Right atrium auricular region (tissue), 2 donors: ENCODE measurements around the gene KCNB1. TPM values are rescaled to one million over a fixed set of nuclear protein-coding genes. Genes with fewer than 3 reads are reported as not detected.
"Not testable (repeated sequence)": the region's sequence is repeated elsewhere in the genome, so short reads cannot be mapped to it uniquely, and the experiment has no call there.

Experiments
- DNase-seq: peaks from one replicate; pipeline ENCODE4 v3.0.0-alpha.2; 2019; ENCODE audit warnings: low spot score
- H3K27ac ChIP-seq, 2 donors: fragments of 200-600 bp; sonication (generic); 1 replicate in 1 of 2; 2 replicates in 1 of 2; pipeline ENCODE4 v1.5.1; 2016 to 2019
- H3K27me3 ChIP-seq, 2 donors: fragments of 200-600 bp; sonication (generic); one replicate each; pipeline versions ENCODE4 v1.5.1 to v1.6.0; 2017 to 2019
- H3K36me3 ChIP-seq: fragments of 200-600 bp; sonication (generic); one replicate; pipeline ENCODE4 v1.5.1; 2016
- H3K4me1 ChIP-seq, 2 donors: fragments of 200-600 bp; sonication (generic); one replicate each; pipeline versions ENCODE4 v1.5.1 to v1.6.0; 2017 to 2019
- H3K4me3 ChIP-seq, 2 donors: fragments of 200-600 bp; sonication (generic); 1 replicate in 1 of 2; 2 replicates in 1 of 2; pipeline ENCODE4 v1.5.1; 2017 to 2019; ENCODE audit warnings: mild to moderate bottlenecking in 1 of 2, moderate library complexity in 1 of 2
- H3K9me3 ChIP-seq, 2 donors: fragments of 200-600 bp; sonication (generic); one replicate each; pipeline ENCODE4 v1.5.1; 2019
- total RNA-seq, 2 donors: library from RNA; depleted of rRNA; stranded (reverse); fragments of >200 nt; gene quantifications; one replicate each; pipeline ENCODE4 v1.1.0, GENCODE V29; 2016
- TF ChIP-seq, protein P1 (sequence below), 2 donors: fragments of 200-600 bp; sonication (generic); IDR thresholded peaks; one replicate each; pipeline ENCODE4 v1.5.1; 2019; ENCODE audit warnings: antibody characterized with exemption in 2 of 2

KCNB1 gene
- total RNA-seq, 2 donors from 2014 or later: 1.4 to 2.7 TPM

DNA sequence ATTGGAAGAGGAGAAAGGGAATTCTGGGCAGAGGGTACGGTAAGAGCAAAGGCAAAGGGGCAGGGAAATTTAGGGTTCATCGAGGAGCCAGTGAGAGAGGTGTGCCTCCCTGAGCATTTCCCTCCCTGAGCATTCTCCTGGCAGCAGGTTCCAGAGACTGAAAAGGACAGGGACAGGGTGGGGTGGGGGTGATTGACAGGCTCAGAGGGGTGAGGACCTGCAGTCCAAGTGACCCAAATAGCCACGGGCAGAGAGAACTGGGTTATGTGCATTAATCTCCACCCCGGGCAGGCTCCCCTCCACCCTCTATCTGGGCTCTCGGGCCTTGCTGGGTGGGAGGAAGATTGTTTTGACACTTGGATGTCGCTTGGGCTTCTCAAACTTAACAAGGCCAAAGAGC is 69.5 kb downstream of the KCNB1 start:
- Histone ChIP-seq H3K4me1 (no peaks in the 10 kb centered on the region), H3K9me3 (no peaks in the 10 kb centered on the region), H3K27ac (no peak overlapping the region), H3K36me3 (no peaks in the 10 kb centered on the region), H3K4me3 (no peak overlapping the region), H3K27me3 (no peaks in the 10 kb centered on the region)
- TF ChIP-seq, protein P1, sequence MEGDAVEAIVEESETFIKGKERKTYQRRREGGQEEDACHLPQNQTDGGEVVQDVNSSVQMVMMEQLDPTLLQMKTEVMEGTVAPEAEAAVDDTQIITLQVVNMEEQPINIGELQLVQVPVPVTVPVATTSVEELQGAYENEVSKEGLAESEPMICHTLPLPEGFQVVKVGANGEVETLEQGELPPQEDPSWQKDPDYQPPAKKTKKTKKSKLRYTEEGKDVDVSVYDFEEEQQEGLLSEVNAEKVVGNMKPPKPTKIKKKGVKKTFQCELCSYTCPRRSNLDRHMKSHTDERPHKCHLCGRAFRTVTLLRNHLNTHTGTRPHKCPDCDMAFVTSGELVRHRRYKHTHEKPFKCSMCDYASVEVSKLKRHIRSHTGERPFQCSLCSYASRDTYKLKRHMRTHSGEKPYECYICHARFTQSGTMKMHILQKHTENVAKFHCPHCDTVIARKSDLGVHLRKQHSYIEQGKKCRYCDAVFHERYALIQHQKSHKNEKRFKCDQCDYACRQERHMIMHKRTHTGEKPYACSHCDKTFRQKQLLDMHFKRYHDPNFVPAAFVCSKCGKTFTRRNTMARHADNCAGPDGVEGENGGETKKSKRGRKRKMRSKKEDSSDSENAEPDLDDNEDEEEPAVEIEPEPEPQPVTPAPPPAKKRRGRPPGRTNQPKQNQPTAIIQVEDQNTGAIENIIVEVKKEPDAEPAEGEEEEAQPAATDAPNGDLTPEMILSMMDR (IDR thresholded peaks at IDR 0.05): no peak
- DNase-seq: no peak

DNA sequence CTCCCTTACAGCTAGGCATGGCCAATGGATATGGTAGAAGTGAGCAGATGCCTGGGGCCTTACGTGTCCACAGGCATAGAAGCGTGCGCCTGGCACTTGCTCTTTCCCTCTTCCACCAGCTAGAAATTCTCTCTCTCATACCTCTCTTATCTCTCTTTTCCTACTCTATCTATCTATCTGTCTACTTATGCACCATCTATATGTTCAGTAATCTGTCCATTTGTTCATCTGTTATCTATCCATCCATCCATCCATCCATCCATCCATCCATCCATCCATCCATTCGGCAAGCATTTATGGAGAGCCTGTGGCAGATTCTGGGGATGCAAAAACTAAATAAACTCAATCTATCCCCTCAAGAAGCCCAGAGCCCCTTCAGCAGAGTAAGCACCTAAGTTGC is 70.2 kb downstream of the KCNB1 start:
- no peak overlapping the region for H3K27ac ChIP-seq
- H3K4me3 ChIP-seq: no peak overlapping the region
- no peaks in the 10 kb centered on the region for H3K4me1 ChIP-seq
- no peaks in the 10 kb centered on the region for H3K27me3 ChIP-seq
- TF ChIP-seq, protein P1 (IDR thresholded peaks at IDR 0.05): no peak
- H3K9me3 ChIP-seq: no peaks in the 10 kb centered on the region
- DNase-seq: no peak
- no peaks in the 10 kb centered on the region for H3K36me3 ChIP-seq

DNA sequence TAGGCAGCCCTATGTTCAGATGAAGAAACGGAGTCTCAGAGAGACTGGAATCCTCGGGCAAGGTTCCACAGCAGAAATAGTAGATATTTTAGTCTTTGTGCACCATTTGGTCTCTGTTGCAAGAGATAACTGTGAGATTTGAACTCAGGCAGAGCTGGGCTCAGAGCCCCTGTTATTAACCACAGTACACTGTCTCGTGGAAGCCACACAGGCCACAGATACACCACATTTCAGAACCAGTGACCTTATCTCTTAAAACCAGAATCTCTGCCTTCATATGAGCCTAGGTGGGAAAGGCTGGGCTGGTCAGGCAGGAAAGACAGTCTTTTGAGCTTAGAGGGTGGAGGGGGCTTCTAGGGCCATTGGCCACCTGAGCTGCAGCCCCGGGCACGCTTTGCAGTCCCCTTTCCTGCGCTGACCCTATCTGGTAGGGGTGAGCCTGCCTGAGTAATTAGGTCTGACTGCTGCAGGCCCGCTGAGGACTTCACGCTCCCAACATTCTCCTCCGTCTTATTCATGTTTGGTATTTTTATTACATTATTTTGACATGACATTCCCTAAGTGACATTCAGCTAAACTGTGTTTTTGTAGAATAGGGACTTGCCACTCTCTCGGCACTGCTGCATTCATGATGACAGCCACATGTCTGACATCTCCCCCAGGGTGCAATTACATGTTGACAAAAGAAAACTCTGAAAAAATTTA is 71.1 kb downstream of the KCNB1 start:
- H3K9me3 ChIP-seq: no peaks in the 10 kb centered on the region
- H3K27me3 ChIP-seq: no peaks in the 10 kb centered on the region
- TF ChIP-seq, protein P1 (IDR thresholded peaks at IDR 0.05): no peak
- no peak for DNase-seq
- H3K4me1 ChIP-seq: no peaks in the 10 kb centered on the region
- no peaks in the 10 kb centered on the region for H3K36me3 ChIP-seq
- H3K4me3 ChIP-seq: no peak overlapping the region
- no peak overlapping the region for H3K27ac ChIP-seq

DNA sequence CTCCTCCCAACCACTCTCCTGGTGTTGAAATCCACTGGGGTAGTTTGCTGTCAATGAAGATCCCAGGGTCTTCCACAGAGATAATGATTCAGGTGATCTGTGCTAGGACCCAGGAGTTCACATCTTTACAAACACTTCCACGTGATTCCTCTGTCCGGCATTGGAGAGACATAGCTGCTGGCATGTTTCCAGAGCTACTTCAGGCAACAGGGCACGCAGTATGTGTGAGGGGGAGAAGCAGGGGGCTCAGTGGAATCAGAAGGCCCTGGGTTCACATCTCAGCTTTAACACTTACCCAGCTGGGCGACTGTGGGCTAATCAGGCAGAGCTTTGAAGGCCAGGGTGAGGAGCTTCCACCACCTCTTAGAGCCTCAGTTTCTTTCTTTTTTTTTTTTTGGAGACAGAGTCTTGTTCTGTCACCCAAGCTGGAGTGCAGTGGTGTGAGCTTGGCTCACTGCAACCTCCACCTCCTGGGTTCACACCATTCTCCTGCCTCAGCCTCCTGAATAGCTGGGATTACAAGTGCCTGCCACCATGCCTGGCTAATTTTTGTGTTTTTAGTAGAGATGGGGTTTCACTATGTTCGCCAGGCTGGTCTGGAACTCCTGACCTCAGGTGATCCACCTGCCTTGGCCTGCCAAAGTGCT is 72.4 kb downstream of the KCNB1 start:
- DNase-seq, H3K4me3 ChIP-seq, H3K36me3 ChIP-seq, H3K9me3 ChIP-seq, H3K27ac ChIP-seq, H3K4me1 ChIP-seq, H3K27me3 ChIP-seq: not testable (repeated sequence)

DNA sequence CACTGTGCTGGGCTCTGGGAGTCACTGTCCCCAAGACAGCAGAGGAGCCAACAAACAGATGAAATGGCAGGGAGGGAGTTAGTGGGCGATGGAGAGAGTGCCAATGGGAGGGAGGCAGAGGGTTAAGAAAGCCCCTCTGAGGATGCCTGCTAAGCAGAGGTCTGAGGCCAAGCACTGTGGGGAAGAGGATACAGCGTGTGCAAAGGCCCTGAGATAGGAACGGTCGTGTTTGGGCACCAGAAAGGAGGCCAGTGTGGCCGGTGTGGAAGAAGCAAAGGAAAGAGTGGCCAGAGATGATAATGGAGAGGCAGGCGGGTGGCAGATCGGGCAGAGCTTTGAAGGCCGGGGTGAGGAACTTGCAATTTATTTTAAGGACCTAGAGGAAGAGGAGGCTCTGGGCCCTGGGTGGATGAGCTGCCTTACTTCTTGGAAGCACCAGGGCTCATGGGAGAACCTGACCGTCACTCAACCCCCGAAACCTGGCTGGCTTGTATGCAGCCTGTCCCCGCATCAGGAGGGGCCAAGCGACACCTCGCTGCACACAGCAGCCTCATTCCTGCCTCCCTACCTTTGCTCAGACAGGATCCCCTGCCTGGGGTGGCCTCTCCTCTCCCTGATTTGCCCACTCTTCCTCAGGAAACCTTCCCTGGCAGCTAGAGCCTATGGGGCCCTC is 73.0 kb downstream of the KCNB1 start:
- DNase-seq: no peak
- Histone ChIP-seq H3K27me3 (no peaks in the 10 kb centered on the region), H3K4me3 (no peak overlapping the region), H3K9me3 (no peaks in the 10 kb centered on the region), H3K27ac (no peak overlapping the region), H3K36me3 (no peaks in the 10 kb centered on the region), H3K4me1 (no peaks in the 10 kb centered on the region)
- TF ChIP-seq, protein P1 (IDR thresholded peaks at IDR 0.05): no peak

DNA sequence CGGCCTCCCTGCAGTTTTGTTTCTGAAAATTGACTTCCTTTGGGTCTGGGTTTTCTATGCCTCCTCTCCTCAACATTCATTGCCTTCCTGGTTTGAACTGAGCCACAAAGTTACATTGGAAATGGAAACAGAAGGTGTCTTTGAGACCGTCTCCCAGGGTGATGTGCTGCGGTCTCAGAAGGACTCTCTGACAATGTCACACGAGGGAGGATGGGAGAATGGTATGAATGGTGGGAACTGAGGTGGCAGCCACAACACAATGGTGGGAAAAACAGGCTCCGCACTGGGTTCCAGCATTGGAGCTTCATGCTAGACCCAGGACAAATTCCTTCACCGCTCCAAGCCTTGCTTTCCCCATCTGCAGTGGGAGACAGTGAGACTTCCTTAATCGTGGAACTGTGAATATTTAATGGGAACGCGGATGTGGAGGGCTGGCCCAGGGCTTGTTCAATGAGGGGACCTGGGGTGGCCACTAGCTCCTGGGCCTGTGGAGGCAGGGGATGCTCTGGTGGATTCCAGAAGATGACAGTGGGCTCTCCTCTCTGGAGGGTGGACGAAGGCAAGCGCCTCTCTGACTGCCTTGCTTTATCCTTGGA is 73.9 kb downstream of the KCNB1 start:
- TF ChIP-seq, protein P1 (IDR thresholded peaks at IDR 0.05): no peak
- no peaks in the 10 kb centered on the region for H3K36me3 ChIP-seq
- H3K4me3 ChIP-seq: no peak overlapping the region
- no peaks in the 10 kb centered on the region for H3K4me1 ChIP-seq
- no peaks in the 10 kb centered on the region for H3K9me3 ChIP-seq
- no peaks in the 10 kb centered on the region for H3K27me3 ChIP-seq
- no peak overlapping the region for H3K27ac ChIP-seq
- no peak for DNase-seq
